Measurements from ENCODE around the gene CRY2.
"Not testable (repeated sequence)": the region's sequence is repeated elsewhere in the genome, so short reads cannot be mapped to it uniquely, and the experiment has no call there.

The CRY2 gene

GRCh38 chr11:45880772-45881570, 33.7 kb downstream of the CRY2 start:
- no peak for DNase-seq

GRCh38 chr11:45881708-45882368, 34.6 kb downstream of the CRY2 start:
- DNase-seq = no peak

- no peak for DNase-seq
Observed at GRCh38 chr11:45884596-45885185, 37.4 kb downstream of the CRY2 start.

- DNase-seq = peak; percentile 35
Observed at GRCh38 chr11:45885274-45885920, 38.1 kb downstream of the CRY2 start, which contains the start of gene MAPK8IP1. MAPK8IP1 (plus strand) TSS chr11:45885651; CDS start chr11:45885821, 170 bp downstream.

GRCh38 chr11:45885921-45886721, 38.8 kb downstream of the CRY2 start:
- DNase-seq = no peak

GRCh38 chr11:45886816-45887520, 39.7 kb downstream of the CRY2 start:
- no peak for DNase-seq

GRCh38 chr11:45887587-45887986, 40.3 kb downstream of the CRY2 start:
- DNase-seq = no peak

- DNase-seq = no peak
Observed at GRCh38 chr11:45889555-45889954, 42.3 kb downstream of the CRY2 start.

GRCh38 chr11:45889966-45890365, 42.7 kb downstream of the CRY2 start:
- no peak for DNase-seq

GRCh38 chr11:45890886-45891550, 43.7 kb downstream of the CRY2 start:
- DNase-seq = no peak

GRCh38 chr11:45892856-45893255, 45.6 kb downstream of the CRY2 start:
- DNase-seq = no peak

GRCh38 chr11:45894555-45895247, 47.4 kb downstream of the CRY2 start:
- no peak for DNase-seq

- DNase-seq = no peak
Observed at GRCh38 chr11:45895553-45896259, 48.4 kb downstream of the CRY2 start.

GRCh38 chr11:45896422-45896984, 49.2 kb downstream of the CRY2 start:
- DNase-seq = no peak

- DNase-seq = no peak
Observed at GRCh38 chr11:45897556-45897955, 50.3 kb downstream of the CRY2 start.

- DNase-seq = no peak
Observed at GRCh38 chr11:45899086-45899447, 51.8 kb downstream of the CRY2 start.

GRCh38 chr11:45899448-45900174, 52.3 kb downstream of the CRY2 start:
- DNase-seq = peak; percentile 56

GRCh38 chr11:45900175-45900800, 53.0 kb downstream of the CRY2 start:
- DNase-seq = not testable (repeated sequence)

Data from activated CD4-positive, alpha-beta T cell treated with anti-CD3 and anti-CD28 coated beads, Interleukin-2, amount 50 U/mL, for 16 hours (primary cell).